NB4 (cell line): ENCODE data around the gene CCN6.

Experiments
- CTCF ChIP-seq: IDR thresholded peaks from one replicate; pipeline ENCODE4 v1.5.1; 2012; ENCODE audit warnings: low read depth, low read length
- MYC ChIP-seq: IDR thresholded peaks from 2 replicates; pipeline ENCODE4 v1.6.1; 2011; ENCODE audit warnings: low read depth, low read length
- POLR2A ChIP-seq: IDR thresholded peaks from 2 replicates; pipeline ENCODE4 v1.6.1; 2011; ENCODE audit warnings: mild to moderate bottlenecking; ENCODE audit not compliant: insufficient read length; ENCODE audit errors: extremely low read depth
- TF ChIP-seq, protein P1 (sequence below): IDR thresholded peaks from 2 replicates; pipeline ENCODE4 v1.6.1; 2011; ENCODE audit warnings: low read depth, low read length

- TF ChIP-seq CTCF (no peak), POLR2A (no peak), MYC (no peak)
- TF ChIP-seq, protein P1, sequence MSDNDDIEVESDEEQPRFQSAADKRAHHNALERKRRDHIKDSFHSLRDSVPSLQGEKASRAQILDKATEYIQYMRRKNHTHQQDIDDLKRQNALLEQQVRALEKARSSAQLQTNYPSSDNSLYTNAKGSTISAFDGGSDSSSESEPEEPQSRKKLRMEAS, result no peak
Measured at GRCh38 chr6:112019589-112019988, 34.3 kb upstream of the CCN6 start.
